Glomerular visceral epithelial cell (primary cell): ENCODE results near the gene JAKMIP1.
"Not testable (repeated sequence)": the region's sequence is repeated elsewhere in the genome, so short reads cannot be mapped to it uniquely, and the experiment has no call there.

Experiments used
- DNase-seq: peaks from one replicate; pipeline ENCODE4 v3.0.0-alpha.2; 2016; ENCODE audit errors: extremely low spot score

Gene JAKMIP1

GRCh38 chr4:6229095-6229494 is 28.7 kb upstream of the JAKMIP1 start:
- no peak for DNase-seq

GRCh38 chr4:6228158-6229067 is 28.1 kb upstream of the JAKMIP1 start:
- no peak for DNase-seq

GRCh38 chr4:6227412-6228157 is 27.2 kb upstream of the JAKMIP1 start:
- no peak for DNase-seq

- no peak for DNase-seq
Observed at GRCh38 chr4:6226506-6226905, 26.2 kb upstream of the JAKMIP1 start.

- DNase-seq = no peak
Observed at GRCh38 chr4:6225469-6225868, 25.1 kb upstream of the JAKMIP1 start.

- no peak for DNase-seq
Observed at GRCh38 chr4:6224735-6225134, 24.4 kb upstream of the JAKMIP1 start.

GRCh38 chr4:6222761-6223292 is 22.5 kb upstream of the JAKMIP1 start:
- DNase-seq = no peak

GRCh38 chr4:6221851-6222760 is 21.8 kb upstream of the JAKMIP1 start:
- no peak for DNase-seq

- DNase-seq = no peak
Observed at GRCh38 chr4:6221301-6221850, 21.0 kb upstream of the JAKMIP1 start.

GRCh38 chr4:6217716-6218381 is 17.5 kb upstream of the JAKMIP1 start:
- DNase-seq = no peak

GRCh38 chr4:6216588-6216987 is 16.2 kb upstream of the JAKMIP1 start:
- no peak for DNase-seq

- DNase-seq = no peak
Observed at GRCh38 chr4:6209921-6210320, 9.6 kb upstream of the JAKMIP1 start.

GRCh38 chr4:6209291-6209690 is 8.9 kb upstream of the JAKMIP1 start:
- DNase-seq = not testable (repeated sequence)

GRCh38 chr4:6208416-6208815 is 8.1 kb upstream of the JAKMIP1 start:
- no peak for DNase-seq

- DNase-seq = no peak
Observed at GRCh38 chr4:6207602-6208001, 7.3 kb upstream of the JAKMIP1 start.

GRCh38 chr4:6206771-6207290 is 6.5 kb upstream of the JAKMIP1 start:
- no peak for DNase-seq

- DNase-seq = no peak
Observed at GRCh38 chr4:6205973-6206372, 5.6 kb upstream of the JAKMIP1 start.

GRCh38 chr4:6205567-6205931 is 5.2 kb upstream of the JAKMIP1 start:
- no peak for DNase-seq

- no peak for DNase-seq
Observed at GRCh38 chr4:6204871-6205566, 4.7 kb upstream of the JAKMIP1 start.

- no peak for DNase-seq
Observed at GRCh38 chr4:6204098-6204497, 3.7 kb upstream of the JAKMIP1 start.
